HS-27A (cell line): ENCODE results near the gene KIFC3.
"Not testable (repeated sequence)": the region's sequence is repeated elsewhere in the genome, so short reads cannot be mapped to it uniquely, and the experiment has no call there.

ENCODE experiments used
- DNase-seq: peaks from one replicate; pipeline ENCODE4 v3.0.0-alpha.2; 2012; ENCODE audit warnings: low read depth, missing footprints

Gene KIFC3

DNA sequence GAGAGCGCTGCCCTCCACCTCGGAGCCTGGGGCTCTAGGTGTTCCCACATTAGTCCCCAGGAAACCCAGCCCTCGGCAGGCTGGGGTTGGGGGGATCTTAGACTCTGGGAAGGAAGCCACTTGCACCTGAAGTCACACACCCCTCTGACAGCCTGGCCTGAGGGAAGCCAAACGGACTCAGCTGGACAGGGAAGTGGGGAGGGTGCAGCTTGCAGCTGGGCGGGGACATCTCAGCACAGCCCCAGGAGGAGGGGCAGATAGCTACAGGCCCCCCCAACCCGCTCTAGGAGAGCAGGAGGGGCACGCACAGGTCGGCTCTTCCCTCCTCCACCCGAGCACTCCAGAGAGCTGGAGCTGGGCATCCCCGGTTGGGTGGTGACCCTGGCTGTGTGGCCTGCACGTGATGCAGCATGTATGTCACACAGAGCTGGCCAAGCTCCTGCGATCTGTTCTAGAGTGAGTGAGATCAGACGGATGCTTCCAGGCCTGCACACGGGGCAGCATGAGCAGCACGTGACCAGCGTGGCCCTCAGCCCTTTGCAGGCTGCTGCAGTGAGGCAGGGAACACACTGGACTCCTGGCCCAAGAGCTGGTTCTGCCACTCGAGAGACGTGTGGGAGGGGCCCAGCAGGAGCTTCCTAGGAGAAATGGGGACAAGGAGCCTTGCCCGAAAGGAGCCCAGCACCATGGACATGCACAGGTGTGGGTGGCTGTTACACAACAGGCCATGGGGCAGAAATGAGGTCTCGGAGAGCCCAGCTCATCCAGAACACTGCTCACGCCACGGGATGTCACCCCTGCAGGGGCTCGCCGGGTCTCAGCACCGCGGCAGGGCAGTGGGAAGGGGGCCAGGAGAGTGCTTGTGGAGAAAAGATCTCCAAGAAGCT is 15.4 kb downstream of the KIFC3 start:
- DNase-seq = no peak

DNA sequence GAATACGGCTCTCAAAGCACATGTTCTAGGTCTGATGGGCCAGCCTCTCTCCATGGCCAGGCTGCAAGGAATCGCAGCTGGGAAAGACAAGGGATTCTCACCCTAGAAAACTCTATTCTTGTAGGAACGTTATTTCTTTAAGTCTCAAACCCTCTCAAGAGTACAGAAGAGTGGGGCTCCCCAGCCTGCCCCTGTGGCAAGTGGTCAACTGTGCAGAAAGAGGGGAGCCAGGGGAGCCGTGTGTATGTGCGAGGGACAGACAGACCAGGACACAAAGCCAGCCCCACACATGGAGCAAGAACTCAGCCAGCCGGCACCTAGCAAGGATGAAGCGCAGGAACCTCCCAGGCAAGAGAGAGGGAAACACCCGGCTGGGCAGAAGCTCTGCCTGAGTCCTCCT is 16.4 kb downstream of the KIFC3 start:
- no peak for DNase-seq

GRCh38 chr16:57785385-57785784 is 16.9 kb downstream of the KIFC3 start:
- DNase-seq = no peak

DNA sequence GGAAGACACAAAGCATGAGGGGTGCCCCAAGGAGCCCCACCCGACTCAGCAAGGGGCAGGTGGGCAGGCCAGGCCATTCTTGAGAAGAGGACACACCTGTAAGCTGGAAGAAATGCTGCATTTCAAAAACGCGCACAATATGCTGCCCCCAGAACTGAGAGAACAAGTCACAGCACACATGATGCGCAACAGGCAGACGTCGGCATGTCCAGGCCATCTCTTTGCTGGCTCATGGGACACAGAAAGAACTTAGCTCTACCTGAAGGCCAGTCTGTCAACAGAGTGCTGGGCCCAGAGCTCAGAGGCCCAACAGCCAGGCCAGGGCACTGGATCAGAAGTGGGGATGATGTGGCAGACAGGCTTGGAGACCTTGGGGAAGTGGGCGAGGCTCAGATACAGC is 18.0 kb downstream of the KIFC3 start:
- DNase-seq = no peak

GRCh38 chr16:57783883-57784282 is 18.4 kb downstream of the KIFC3 start:
- DNase-seq = no peak

- DNase-seq = no peak
Observed at GRCh38 chr16:57783116-57783515, 19.2 kb downstream of the KIFC3 start.

DNA sequence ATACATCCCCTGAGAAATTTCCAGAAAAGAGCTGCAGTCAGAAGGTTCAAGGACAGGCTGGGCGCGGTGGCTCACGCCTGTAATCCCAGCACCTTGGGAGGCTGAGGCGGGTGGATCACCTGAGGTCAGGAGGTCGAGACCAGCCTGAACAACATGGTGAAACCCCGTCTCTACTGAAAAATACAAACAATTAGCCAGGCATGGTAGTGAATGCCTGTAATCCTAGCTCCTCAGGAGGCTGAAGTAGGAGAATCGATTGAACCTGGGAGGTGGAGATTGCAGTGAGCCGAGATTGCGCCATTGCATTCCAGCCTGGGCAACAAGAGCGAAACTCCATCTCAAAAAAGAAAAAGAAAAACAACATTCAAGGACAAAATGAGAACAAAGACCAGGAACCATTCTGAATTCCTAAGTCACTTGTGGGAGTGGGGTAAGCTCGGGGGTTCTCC is 19.7 kb downstream of the KIFC3 start:
- DNase-seq = not testable (repeated sequence)

DNA sequence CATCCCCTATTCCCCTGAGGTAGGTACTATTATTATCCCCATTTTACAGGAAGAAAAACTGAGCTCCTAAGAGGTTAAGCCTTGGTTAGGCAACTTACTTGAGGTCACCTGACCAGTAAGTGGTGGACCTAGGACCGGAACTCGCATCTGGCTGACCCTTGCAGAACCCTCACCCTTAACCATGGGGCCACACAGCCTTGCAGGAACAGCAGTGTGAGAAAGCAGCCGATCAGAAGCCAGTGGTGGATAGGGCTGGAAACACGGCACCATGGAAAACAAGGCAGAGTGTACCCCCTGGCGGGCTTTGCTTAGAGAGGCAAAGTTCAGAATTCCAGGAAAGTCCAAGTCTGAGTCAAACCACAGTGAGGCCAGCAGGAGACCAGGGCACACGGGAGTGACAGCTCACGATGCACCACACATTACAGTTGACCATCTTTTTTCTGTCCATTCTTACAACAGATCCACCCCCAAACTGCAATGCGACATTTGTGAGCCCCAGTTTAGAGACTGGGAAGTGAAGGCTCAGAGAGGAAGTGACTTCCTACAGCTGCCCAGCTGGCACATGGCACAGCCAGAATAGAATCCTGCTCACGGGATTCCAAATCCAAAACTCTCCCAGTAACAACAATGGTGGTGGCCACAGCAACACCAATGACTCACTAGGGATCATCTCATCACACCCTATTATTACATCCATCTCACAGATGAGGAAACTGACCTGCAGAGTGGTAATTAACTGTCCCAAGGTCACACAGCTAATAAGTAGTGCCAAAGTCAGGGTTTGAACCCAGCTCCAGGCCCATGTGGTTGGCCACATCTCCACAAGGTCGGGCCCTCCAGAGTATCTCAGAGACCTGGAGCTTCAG is 20.3 kb downstream of the KIFC3 start:
- no peak for DNase-seq

GRCh38 chr16:57781349-57781740 is 20.9 kb downstream of the KIFC3 start:
- DNase-seq = no peak

GRCh38 chr16:57779836-57780235 is 22.5 kb downstream of the KIFC3 start:
- DNase-seq = not testable (repeated sequence)

GRCh38 chr16:57778658-57779057 is 23.6 kb downstream of the KIFC3 start:
- DNase-seq = no peak

GRCh38 chr16:57775661-57776469 is 26.4 kb downstream of the KIFC3 start:
- DNase-seq = no peak

GRCh38 chr16:57774705-57775285 is 27.5 kb downstream of the KIFC3 start:
- no peak for DNase-seq

- no peak for DNase-seq
Observed at GRCh38 chr16:57773655-57774295, 28.5 kb downstream of the KIFC3 start.

DNA sequence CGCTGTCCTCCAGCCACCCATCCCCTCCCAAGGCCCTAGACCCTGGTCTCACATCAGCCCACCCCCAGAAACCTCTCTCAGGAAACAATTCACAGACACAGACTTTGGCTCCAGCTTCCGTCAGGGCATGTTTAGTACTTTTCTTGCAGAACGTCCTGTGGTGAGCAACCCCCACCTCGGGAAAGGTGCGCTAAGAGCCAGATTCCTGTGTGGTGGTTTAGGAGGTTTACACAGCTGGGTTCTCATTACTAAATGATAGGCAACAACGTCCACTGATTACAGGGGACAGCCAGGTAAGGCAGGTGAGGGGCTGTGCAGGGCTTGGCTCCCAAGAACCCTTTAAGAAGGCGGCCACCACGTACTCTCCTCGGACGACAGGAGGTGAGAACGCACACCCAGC is 29.3 kb downstream of the KIFC3 start:
- DNase-seq = no peak

- DNase-seq = no peak
Observed at GRCh38 chr16:57771141-57771785, 31.0 kb downstream of the KIFC3 start.

GRCh38 chr16:57770361-57770760 is 31.9 kb downstream of the KIFC3 start:
- no peak for DNase-seq

DNA sequence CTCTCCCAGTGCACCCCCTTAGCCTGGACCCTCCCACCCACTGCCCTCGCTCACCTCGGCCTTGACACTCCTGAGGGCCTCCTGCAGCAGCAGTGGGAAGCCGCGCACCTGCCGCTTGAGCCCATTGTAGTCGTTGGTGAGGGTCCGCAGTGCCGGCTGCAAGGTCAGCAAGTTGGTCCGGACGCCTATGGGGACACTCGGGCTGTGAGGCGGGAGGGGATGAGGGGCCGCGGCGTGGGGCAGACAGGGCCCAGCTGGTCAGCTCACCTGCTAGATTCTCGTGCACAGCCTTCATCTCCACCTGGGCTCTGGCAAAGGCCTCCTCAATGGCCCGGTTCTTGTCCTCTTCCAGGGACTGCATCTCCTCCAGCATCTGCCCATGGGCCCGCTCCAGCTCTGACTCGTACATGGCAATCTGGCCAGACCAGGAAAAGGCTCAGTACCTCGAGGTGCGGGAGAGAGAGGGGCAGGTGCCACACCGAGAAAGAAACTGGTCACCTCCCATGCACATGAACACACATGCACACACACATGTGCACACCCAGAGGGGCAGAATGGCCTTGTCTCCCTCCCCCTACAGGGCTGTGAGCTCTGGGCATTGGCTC is 32.6 kb downstream of the KIFC3 start:
- no peak for DNase-seq

DNA sequence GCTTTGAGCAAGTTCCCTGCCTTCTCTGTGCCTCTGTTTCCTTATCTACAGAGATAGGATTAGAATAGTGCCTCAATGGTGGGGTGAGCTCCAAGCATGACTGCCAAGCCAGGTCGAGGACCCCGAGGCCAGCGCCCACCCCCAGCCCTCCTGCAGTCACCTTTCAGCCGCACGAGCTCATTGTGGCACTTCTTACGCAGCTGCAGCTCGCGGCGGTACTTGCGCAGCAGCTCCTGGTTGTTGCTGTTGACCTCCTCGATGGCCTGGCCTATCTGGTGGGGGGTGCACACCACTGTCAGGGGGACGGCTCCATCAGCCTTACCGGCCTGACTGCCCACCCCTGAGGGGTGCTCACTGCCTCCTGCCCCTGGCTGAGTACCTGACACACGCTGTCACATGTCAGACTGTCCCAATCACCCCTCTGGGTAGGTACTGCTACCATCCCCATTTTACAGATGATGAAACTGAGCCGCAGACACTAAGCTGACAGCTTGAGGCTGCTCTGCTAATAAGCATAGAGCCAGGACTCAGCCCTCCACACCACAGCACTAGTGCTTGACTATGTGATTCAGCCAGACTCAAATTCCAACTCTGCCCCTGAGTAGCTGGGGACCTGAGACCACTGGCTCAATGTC is 35.5 kb downstream of the KIFC3 start:
- DNase-seq = no peak
